Stimulated activated CD4-positive, alpha-beta T cell treated with anti-CD3 and anti-CD28 coated beads, Interleukin-4, amount 100 ng/mL, for 4 hours (primary cell): ENCODE data around the gene POU3F3.
A peak's percentile ranks its signal among the peaks of the same experiment; 100 is the strongest.

Experiments used
- DNase-seq, 2 experiments: peaks; one replicate each; pipeline ENCODE4 v3.0.0-alpha.2; 2020

Gene POU3F3

DNA sequence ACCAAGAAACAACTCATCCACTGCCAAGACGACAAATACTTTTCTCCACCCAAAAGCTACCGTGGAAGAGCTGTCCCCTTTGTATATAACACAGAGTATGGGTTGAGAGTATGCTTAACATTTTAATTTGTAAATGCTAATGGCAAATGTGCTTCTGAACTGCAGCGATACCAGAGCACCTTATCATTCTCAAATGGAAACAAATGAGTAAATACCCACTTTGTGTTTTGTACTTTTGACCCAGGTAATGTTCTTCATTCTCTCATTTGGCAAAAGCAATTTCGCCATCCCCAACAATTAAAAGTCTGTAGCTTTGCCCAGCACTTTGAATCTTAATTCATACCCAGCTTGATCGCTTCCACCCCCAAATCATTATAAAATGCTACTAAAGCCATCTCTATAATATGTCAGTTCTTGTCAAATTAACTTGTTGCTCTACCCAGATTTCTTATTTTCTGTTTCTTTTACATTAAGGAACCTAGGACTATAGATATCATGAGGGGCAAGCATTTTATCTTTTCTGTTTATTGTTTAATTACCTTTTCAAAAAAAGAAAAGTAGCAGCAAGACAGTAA, 6.2 kb upstream of the POU3F3 start:
- DNase-seq = no peak

- DNase-seq = no peak
These were observed 5.4 kb upstream of the POU3F3 start for GRCh38 chr2:104848526-104848925.

DNA sequence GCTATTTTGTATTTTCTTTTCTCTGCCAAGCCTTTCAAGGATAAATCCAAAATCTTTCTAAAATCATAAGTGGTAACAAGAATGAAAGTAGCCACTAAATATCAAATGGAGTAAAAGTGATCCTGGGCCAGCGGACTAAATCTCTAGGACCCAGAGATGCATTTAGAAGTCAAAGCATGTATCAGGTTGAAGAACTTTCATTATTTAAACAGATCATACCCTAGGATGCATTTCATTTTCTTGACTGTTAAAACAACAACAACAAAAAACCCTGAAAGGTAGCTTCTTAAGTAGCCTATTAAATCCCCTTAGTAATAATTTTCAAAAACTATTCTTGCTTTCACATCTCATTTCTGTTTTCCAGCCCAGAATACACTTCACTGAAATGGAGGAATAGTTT, 4.8 kb upstream of the POU3F3 start:
- DNase-seq = no peak

DNA sequence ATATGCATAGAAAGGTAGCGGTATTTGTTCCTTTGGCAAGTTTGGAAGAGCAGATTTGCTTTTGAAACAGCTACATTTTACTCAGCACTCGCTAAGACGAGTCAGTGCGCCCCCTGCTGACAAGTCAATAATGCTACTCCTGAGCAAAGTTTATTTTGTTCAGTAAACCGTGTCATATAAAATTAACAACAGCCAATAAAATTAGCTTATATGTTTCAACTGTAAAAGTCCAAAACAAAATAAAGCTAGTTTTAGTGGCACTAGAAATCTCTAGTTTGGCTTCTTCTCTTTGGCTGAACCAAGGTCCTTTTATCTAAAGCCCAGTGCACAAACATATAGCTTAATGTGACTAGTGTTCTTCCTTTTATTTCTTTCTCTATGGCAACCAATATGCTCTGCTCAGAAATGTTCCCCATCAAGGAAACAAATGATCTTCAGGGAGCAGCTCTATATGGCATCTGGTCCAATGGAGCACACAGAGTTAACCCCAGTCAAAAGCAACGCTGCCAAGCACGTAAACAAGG, 4.2 kb upstream of the POU3F3 start:
- DNase-seq = peak; percentile 34 to 61

GRCh38 chr2:104850361-104851290, 3.3 kb upstream of the POU3F3 start:
- no peak for DNase-seq

DNA sequence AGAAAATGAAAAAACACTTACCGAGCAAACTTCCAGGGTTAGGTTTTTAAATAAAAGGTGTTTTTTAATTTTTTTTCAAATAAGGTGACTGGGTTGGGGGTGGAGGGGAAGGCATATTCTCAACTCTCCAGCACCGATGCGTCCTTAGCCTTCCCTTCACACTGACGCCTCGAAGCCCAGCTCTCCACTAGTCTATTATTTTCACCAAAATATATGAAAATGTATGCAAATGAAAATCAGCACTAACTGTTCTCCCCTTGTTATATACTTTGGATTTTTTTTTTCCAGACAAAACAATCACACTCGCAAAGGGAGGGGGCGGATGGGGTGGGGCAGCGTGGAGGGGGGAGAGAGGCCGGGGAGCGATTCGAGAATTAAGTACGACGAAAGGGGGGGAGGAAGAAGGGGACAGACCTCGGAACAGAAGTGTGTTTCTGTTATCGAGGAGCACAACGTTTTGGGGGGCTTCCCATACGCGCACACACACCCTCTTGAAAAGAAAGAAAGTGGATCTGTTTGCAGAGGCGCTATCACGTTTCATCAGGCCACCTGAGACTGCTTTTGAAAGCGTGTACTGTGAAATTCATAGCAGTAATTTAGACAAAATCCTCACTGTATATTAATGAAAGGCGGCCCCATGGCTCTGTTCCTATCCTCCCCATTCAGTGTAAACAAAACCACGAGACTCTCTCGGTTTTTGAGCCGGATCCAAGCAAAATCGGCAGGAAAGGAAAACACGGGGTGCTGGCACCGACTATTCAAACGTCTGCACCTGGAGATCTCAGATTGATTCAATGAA, 2.4 kb upstream of the POU3F3 start:
- DNase-seq = no peak

DNA sequence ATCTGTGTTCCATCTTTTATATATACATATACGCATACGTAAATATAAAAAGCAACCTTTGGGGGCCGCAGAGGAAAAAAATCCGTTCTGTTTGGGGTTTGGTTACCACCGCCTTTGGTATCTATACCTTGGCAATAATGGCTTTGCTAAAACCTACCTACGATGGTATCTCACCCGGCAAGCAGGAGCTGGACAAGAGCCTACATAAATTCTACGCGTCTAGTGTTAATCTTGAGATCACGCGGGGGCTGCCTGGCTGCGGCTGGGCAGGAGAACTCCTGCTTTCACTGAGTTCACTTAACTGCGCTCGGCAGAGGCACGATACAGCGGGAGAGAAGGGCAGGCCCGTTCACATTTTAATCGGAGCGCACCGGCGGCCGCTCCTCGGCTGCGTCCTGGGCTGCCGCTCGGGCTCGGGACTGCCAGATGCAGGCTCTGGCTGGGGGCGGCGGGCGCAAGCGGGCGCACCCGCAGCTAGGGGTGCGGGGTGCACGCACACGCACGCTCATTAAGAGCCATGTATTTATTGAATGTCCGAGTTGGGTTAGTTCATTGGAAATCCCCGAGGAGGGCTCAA, 1.7 kb upstream of the POU3F3 start:
- no peak for DNase-seq

DNA sequence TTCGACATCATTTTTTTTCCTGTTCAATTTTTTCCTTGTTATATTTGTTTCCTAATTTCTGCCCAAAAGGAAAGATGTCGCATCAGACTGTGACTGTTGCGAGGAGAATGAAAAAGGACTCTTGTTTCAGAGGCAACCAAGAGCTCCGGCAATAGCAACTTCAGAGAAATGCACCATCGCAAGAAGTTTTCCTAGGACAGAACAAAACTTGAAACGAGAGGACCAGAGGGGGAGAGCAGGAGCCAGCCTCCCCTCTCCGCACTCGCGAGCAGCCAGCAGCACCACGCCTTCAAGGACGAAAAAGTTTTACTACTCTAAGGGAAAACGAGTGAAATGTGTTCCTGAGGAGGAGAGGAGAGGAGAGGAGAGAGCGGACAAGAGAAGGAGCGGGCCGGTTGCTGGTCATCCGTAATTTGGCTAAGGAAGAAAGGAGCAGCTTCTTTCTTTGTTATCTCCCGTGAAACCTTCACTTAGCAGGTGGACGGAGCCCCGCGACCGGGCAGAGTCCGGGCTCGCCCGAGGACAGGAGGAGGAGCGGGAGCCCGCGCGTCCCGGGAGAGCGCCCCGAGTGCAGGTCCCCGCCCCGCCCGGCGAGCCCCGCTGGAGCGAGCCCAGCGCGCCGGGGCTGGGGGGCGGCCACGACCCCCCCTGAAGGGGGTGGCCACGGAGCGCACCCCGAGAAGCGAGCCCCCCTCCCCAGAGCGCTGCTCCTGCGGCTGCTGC, 744 bp downstream of the POU3F3 start:
- DNase-seq = no peak

DNA sequence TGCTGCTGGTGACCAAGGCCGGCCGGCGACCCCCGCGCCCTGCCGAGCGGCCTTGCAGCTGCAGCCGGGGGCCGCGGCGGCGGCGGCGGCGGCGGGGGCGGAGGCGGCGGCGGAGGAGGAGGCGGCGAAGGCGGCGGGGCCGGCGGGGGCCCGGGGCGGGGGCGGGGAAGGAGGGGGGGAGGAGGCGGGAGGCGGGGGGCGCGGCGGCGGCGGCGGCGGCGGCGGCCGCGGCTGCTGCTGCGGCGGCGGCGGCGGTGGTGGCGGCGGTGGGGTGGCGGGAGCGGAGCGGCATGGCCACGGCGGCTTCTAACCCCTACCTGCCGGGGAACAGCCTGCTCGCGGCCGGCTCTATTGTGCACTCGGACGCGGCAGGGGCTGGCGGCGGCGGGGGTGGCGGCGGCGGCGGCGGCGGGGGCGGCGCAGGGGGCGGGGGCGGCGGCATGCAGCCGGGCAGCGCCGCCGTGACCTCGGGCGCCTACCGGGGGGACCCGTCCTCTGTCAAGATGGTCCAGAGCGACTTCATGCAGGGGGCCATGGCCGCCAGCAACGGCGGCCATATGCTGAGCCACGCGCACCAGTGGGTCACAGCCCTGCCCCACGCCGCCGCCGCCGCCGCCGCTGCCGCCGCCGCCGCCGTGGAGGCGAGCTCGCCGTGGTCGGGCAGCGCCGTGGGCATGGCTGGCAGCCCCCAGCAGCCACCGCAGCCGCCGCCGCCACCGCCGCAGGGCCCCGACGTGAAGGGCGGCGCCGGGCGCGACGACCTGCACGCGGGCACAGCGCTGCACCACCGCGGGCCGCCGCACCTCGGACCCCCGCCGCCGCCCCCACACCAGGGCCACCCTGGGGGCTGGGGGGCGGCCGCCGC, 1.5 kb downstream of the POU3F3 start:
- DNase-seq = no peak

- DNase-seq = no peak
These were observed 2.4 kb downstream of the POU3F3 start for GRCh38 chr2:104856086-104856972.

DNA sequence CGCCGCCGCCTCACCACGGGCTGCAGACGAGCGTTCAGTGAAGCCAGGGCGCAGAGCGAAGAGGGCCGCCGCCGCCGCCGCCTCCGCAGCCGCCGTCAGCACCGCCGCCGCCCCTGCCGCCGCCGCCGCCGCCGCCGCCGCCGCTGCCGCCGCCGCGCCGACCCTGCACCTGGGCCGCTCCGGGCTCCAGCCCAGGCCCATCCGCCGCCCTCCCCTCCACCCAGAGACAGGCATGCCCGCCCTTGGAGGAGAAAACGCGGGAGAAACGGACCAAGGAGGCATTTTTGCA, 3.0 kb downstream of the POU3F3 start:
- DNase-seq = no peak

DNA sequence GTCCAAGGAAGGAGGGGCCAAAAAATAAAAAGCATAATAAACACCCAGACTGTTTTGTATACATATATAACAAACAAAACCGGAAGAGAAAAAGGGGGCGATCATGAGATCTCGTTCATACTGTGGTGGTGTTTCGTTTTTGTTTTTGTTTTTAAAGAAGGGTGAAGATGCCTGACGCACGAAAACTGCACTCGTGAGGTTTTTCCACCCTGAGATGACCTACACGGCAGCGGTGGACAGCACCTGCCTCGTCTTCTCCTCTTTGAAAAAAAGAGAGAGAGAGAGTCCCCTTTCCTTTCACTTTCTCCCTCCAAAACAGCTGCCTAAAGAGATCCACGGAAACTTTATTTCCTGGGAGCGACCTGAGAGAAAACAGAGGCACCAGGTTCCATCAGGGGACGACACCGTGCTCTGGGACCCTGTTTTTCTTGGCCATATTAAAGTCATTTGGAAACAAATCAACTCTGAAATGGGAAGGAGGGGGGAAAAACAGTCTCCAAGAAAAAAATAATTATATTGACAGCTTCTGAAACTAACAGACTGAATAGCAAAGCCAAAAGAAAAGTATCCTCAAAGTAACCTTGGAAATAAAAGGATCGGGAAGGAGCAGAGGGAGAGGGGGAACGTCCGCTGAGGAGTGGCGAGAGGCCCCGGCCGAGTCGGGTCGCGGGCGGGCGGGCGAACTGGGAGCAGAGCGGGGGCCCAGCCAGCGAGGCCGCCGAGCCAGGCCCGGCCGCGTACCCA, 3.5 kb downstream of the POU3F3 start:
- no peak for DNase-seq

DNA sequence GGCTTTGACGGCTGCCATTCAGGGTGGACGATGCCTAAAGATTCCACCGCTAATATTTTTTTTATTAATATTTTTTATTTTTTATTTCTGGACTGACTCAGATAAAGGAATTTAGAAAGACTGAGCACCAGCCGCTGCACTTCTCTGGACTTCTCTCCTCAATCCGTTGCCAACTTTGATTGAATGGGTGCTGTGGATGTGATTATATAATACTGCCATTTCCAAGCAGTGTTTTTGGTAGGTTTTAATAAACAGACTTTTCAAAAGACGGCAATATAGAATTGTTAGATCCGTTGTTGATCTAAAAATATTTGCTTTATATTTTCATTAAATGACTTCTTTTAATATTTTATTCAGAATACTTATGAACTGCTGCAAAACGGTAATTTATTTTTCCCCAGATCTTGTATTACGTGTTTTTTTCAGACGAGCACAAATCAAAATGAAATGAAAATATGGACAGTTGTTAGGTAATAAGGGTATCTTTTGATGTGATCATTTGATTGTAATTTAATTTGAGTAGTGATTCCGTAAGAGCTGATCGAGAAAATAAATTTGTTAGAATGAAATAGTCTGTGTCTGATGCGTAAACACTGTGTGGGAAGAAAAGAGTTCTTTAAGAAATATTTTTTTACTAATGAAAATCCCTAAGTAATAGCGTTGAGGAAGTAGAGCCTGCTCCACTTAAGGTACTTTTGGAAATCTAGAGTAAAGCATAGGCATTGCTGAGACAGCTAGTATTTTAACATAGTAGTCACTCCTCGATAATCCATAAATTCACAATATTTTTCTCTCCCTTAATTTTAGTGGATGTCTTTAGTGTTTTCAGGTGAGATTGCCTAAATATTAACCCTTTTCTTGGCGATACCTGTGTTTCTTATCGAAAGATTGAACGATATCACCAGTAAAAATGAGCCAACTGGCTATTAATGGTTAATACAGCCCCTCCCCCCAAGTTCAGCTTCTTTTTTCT, 4.4 kb downstream of the POU3F3 start:
- no peak for DNase-seq

GRCh38 chr2:104859291-104859765, 5.4 kb downstream of the POU3F3 start:
- no peak for DNase-seq

- DNase-seq = no peak
These were observed 6.0 kb downstream of the POU3F3 start for GRCh38 chr2:104859766-104860450.

DNA sequence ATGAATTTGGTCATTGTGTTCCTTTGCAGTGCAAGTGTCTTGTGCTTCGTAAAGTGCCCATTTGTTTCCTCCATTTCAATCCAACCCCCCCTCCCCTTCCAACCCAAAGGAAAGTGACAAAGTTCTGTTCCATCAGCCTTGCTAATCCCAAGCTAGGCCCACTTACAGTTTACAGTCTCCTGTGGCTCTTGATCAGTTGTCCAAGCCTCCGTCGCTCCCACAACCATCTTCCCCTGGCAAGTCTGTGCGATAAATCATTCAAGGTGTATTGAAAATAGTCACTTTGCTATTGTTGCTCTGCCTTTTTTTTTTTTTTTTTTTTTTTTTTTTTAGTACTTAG, 6.5 kb downstream of the POU3F3 start:
- no peak for DNase-seq

GRCh38 chr2:104861351-104862057, 7.6 kb downstream of the POU3F3 start:
- no peak for DNase-seq
